Activated T-helper 1 cell treated with anti-CD3 and anti-CD28 coated beads, Interleukin-12 subunit alpha, Interleukin-12 subunit beta, Interleukin-2, Interleukin-4 antibody, amounts not matched to agents 30 ng/mL and 10 ng/mL and 1 ng/mL, durations not matched to agents 14 hours and 24 hours and 36 hours (primary cell): ENCODE data around the gene RBFOX1. TPM values are rescaled to one million over a fixed set of nuclear protein-coding genes. Genes with fewer than 3 reads are reported as not detected.

Experiments used
- DNase-seq: peaks from one replicate; pipeline ENCODE4 v3.0.0; 2021; ENCODE audit warnings: low spot score
- H3K27ac Mint-ChIP-seq: one replicate; pipeline ENCODE4 v1.8.0; 2021; ENCODE audit warnings: mild to moderate bottlenecking, mixed read lengths
- H3K27me3 Mint-ChIP-seq: one replicate; pipeline ENCODE4 v1.8.0; 2022; ENCODE audit warnings: mild to moderate bottlenecking, moderate library complexity, mixed read lengths; ENCODE audit not compliant: insufficient read depth
- H3K36me3 Mint-ChIP-seq: one replicate; pipeline ENCODE4 v1.8.0; 2021; ENCODE audit warnings: low read depth, mixed read lengths
- H3K4me1 Mint-ChIP-seq: one replicate; pipeline ENCODE4 v1.8.0; 2021; ENCODE audit warnings: low read depth, mixed read lengths
- H3K4me3 Mint-ChIP-seq: one replicate; pipeline ENCODE4 v1.8.0; 2021; ENCODE audit warnings: mild to moderate bottlenecking, moderate library complexity, mixed read lengths
- H3K9me3 Mint-ChIP-seq: one replicate; pipeline ENCODE4 v1.8.0; 2021; ENCODE audit warnings: mixed read lengths
- intact Hi-C: fragments of 100-400 bp; cut with micrococcal nuclease; formaldehyde crosslinking; loops from one replicate; pipeline ENCODE4 v1.15.1; 2024
- total RNA-seq: library from RNA; stranded (reverse); gene quantifications from 2 replicates; pipeline ENCODE4 v1.2.3, GENCODE V29; 2022

Gene RBFOX1
- total RNA-seq, 1 donor from 2014 or later, result not detected

DNA sequence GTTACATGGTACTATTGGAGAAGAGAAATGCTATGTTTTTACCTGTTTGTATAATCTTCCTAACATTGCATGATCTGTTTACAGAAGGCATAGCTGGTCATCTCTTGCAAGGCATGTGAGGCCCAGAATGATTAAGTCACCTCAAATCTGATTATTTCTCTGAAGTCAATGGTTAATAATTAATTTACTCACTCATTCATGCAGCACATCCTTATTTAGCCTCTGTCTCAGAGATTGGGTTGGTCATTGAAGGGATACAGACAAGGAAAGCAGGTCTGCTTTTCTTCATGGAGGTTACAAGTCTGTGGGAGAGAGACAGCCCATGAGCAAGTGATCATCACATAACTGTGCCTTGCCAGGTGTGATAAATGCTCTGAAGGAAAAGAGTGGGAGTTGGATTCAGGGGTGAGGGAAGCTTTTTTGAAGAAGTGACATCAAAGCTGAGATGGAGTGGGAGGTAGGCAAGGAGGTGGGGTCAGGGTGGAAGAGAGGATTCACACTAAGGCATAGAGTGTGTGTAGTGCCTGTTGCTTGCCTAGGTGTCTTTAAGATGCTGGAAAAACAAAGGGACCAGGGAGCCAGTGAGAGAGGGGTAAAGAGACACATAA is 16.3 kb upstream of the RBFOX1 start:
- intact Hi-C loops, result no loop called here
- Mint-ChIP-seq H3K9me3 (peaks cover 10% of the 10 kb centered on the region), H3K4me1 (no peaks in the 10 kb centered on the region), H3K4me3 (no peak overlapping the region), H3K27me3 (no peaks in the 10 kb centered on the region), H3K36me3 (no peaks in the 10 kb centered on the region), H3K27ac (no peak overlapping the region)
- no peak for DNase-seq

DNA sequence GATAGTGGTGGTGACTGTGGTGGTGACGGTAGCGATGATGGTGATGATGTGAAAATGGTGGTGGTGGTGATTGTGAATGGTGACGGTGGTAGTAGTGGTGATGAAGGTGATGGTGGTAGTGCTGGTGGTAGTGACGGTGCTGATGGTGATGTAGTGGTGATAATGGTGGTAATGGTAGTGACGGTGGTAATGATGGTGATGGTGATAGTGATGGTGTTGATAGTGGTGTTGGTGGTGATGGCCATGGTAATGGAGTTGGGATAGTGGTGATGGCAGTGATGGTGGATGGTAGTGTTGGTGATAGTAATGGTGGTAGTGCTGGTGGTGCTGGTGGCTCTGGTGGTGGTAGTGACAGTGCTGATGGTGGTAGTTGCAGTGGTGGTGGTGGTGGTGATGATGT is 14.7 kb upstream of the RBFOX1 start:
- intact Hi-C loops, result no loop called here

DNA sequence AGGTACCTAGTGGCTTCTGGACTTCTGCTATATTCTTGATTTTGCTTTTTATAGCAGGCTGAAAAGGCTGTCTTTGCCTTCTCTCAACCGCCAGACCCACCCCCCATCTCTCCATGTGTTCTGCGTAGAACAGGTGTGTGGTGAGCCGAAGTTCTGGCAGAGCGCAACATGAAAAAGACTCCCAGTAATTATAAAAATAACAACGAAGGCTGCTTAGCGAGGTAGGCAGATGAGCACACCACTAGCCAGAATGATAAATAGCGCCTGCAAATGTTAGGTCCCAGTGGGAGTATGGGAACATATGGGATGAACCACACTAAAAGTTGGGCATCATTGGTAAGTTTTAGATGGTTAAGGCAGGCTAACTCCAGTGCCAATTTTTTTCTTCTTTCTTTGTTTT is 14.0 kb upstream of the RBFOX1 start:
- no peaks in the 10 kb centered on the region for H3K27me3 Mint-ChIP-seq
- H3K36me3 Mint-ChIP-seq, result no peaks in the 10 kb centered on the region
- H3K27ac Mint-ChIP-seq, result no peak overlapping the region
- DNase-seq, result no peak
- H3K9me3 Mint-ChIP-seq, result peaks cover 20% of the 10 kb centered on the region
- H3K4me3 Mint-ChIP-seq, result no peak overlapping the region
- no peaks in the 10 kb centered on the region for H3K4me1 Mint-ChIP-seq
- intact Hi-C loops, result no loop called here

More for the DNA sequence above, 14.7 kb upstream of the RBFOX1 start:
- Mint-ChIP-seq H3K9me3 (peaks cover 16% of the 10 kb centered on the region), H3K27ac (no peak overlapping the region), H3K36me3 (no peaks in the 10 kb centered on the region), H3K4me1 (no peaks in the 10 kb centered on the region), H3K27me3 (no peaks in the 10 kb centered on the region), H3K4me3 (no peak overlapping the region)
- DNase-seq, result no peak

DNA sequence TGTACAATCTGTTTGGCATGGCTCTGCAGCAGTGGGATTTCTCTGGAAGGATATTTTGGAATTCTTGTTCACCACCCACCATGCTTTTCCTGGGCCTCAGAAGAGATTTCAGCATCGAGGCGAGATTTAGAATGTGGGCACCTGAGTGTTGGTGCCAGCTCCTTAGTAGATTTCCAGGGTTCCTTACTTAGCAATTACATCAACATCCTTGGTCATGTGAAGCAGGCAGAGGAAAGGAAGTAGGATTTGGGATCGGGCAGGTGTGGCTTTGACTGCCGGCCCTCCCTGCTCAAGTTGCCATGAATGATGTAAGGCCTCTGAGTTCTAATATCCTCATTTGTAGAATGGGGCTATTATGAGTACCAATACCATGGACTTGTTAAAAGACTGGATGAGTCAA is 13.1 kb upstream of the RBFOX1 start:
- Mint-ChIP-seq H3K4me3 (no peak overlapping the region), H3K9me3 (peaks cover 21% of the 10 kb centered on the region), H3K4me1 (no peaks in the 10 kb centered on the region), H3K36me3 (no peaks in the 10 kb centered on the region), H3K27ac (no peak overlapping the region), H3K27me3 (no peaks in the 10 kb centered on the region)
- DNase-seq, result no peak
- intact Hi-C loops, result no loop called here

DNA sequence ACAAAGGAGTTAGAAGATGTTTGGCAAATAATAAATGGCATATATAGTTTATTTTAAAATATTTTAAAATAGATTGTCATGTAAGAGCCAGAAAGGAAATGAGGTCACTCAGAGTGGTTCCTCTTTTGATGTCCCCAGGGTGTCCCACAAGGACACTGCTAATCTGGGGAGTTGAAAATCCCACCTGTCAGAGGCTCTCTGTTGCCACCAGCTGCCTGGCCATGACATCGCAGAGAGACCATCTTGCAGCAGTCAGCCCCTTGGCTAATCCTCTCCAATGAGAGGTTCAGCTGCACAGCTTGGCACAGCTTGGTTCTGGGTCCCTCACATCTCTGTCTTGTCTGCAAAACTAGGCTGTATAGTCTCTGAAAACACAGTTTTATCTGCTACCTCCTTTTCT is 11.0 kb upstream of the RBFOX1 start:
- DNase-seq, result no peak
- H3K4me3 Mint-ChIP-seq, result no peak overlapping the region
- intact Hi-C loops, result no loop called here
- H3K9me3 Mint-ChIP-seq, result peaks cover 30% of the 10 kb centered on the region
- H3K27ac Mint-ChIP-seq, result no peak overlapping the region
- no peaks in the 10 kb centered on the region for H3K27me3 Mint-ChIP-seq
- no peaks in the 10 kb centered on the region for H3K4me1 Mint-ChIP-seq
- H3K36me3 Mint-ChIP-seq, result no peaks in the 10 kb centered on the region

DNA sequence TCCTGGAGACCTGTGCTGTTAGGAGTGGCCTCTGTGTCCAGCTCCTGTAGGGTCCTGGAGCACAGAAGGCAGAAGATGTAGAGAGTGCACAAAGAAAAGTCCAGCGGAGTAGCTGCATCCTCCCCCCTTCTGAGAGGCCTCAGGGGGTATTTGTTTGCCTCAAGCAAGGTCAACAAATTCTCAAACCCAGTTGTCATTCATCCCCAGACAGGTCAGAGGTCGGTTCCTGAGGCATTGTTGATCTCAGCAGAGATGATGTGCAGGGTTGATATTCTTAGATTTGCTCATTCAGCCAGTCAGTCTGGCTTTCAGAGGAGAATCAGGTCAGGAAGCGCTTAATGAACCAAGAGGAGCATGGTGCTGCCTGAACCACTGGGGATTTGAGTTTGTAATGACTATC is 8.3 kb upstream of the RBFOX1 start:
- Mint-ChIP-seq H3K27ac (no peak overlapping the region), H3K4me1 (no peaks in the 10 kb centered on the region), H3K4me3 (no peak overlapping the region), H3K9me3 (peaks cover 37% of the 10 kb centered on the region), H3K36me3 (no peaks in the 10 kb centered on the region), H3K27me3 (no peaks in the 10 kb centered on the region)
- no peak for DNase-seq
- intact Hi-C loops, result no loop called here

DNA sequence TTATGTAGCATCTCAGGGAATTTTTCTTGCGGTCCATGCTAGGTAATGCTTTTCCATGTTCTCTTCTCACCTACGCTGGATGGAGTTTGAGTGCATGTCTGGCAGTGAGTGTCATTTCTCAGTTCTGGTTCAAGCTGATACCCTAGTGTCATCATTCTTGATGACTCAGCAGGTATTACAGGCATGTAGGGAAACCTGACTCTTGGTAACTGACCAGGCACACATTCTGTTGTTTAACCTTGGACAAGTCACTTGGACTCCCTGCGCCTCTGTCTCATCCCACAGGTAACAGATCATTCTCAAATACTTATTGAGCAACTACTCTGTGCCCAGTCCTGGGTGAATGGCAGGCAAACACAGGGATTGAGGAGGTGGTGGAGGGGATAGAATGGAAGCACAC is 6.8 kb upstream of the RBFOX1 start:
- Mint-ChIP-seq H3K4me1 (no peaks in the 10 kb centered on the region), H3K27ac (no peak overlapping the region), H3K4me3 (no peak overlapping the region), H3K9me3 (peaks cover 38% of the 10 kb centered on the region), H3K36me3 (no peaks in the 10 kb centered on the region), H3K27me3 (no peaks in the 10 kb centered on the region)
- no peak for DNase-seq
- intact Hi-C loops, result no loop called here

DNA sequence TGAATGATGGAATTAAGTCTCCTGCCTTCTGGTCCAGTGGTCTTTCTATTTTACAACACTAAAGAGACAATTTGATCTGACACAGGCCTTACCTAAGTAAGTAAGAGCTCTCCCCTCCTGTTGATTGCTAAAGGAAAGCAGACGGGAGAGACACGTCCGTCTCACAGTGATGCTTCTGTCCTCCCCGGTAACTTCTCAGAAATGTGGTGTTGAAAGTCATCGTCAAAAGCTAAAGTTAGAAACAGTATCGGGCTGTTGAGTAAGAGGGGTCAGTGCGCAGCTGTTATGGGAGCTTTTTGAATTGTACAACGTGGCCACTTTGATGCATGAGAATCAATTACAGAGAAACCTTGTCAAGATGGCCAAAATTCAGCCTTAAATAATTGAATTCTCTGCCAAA is 1.9 kb upstream of the RBFOX1 start:
- DNase-seq, result no peak
- Mint-ChIP-seq H3K27me3 (no peaks in the 10 kb centered on the region), H3K36me3 (no peaks in the 10 kb centered on the region), H3K27ac (no peak overlapping the region), H3K9me3 (peaks cover 40% of the 10 kb centered on the region), H3K4me3 (no peak overlapping the region), H3K4me1 (no peaks in the 10 kb centered on the region)
- intact Hi-C loops, result no loop called here

DNA sequence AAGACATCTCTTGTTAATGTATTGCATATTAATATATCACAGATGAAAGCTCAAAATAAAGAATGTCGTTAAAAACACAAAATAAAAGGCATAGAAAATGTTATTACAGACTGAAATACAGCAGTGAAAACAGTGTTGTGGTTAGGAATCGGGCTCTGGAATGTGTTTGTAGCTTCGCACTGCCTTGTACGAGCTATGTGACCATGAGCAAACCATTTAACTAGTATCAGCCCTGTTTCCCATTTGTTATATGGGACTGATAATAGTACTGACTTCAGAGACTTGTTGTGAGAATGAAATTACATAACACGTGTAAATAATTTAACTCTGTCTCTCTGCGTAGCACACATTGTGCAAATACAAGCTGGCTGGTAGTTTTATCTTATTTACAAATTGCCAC is 648 bp upstream of the RBFOX1 start:
- no peak overlapping the region for H3K27ac Mint-ChIP-seq
- peaks cover 35% of the 10 kb centered on the region for H3K9me3 Mint-ChIP-seq
- intact Hi-C loops, result no loop called here
- H3K4me3 Mint-ChIP-seq, result no peak overlapping the region
- no peaks in the 10 kb centered on the region for H3K36me3 Mint-ChIP-seq
- H3K27me3 Mint-ChIP-seq, result no peaks in the 10 kb centered on the region
- no peaks in the 10 kb centered on the region for H3K4me1 Mint-ChIP-seq
- DNase-seq, result no peak

DNA sequence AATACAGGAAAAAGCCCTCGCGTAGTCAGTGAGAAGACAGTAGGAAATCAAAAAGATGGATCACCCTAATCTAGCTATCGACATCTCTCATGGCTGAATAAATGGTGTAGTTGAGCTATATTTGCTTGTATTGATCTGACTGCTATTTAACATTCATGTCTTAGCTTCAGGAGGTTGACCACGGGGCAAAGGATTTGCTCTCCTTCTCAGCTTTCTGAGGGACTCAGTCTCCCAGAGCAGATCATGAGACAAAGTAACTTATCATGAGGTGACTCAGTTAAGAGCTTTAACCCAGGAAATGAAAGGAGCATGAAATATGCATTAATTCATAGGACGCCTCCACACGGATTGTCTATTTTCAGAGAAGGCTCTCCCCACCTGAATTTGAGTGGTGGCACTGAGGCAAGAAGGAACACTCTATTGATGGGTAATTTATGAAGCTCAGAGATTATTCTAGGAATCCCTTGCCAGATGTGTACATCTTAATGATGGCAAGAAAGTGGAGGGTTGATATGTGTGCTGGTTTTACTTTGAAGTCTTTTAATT is 608 bp downstream of the RBFOX1 start:
- Mint-ChIP-seq H3K27ac (no peak overlapping the region), H3K27me3 (no peaks in the 10 kb centered on the region), H3K9me3 (peaks cover 31% of the 10 kb centered on the region), H3K4me3 (no peak overlapping the region), H3K36me3 (no peaks in the 10 kb centered on the region), H3K4me1 (no peaks in the 10 kb centered on the region)
- intact Hi-C loops, result no loop called here
- DNase-seq, result no peak

DNA sequence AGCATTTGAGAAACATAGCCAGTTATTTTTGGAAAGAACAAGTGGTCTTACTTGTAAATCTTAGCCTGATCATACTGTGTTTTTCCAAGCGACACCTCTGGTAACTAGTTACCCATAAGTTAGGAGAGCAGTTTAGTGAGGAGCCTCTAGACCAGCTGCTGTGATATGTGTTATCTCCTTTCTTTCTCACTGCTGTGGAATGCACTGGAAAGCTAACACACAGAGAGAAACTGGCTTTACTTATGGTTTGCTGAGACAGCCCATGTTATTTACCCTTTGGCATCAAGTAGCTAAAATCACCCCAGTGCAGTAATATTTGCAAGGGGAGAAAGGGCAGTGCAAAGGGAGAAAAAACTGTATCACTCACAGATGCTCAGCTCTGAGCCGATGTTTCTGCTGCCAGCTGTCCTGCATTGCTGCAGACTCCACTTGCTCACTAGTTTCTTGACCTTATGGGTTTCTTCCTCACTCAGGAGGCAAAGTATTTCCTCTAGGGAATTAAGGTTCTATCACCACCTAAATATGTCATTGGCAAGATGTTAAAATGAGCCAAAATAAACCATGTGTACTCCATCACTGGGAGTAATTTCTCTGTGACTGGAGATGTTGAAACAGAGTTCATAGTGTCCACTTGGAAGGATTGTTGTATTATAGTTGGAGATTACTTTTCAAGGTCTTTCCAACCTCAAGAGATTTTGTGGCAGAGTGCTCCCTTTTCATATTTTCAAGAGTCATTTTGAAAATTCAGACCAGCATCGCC is 2.3 kb downstream of the RBFOX1 start:
- no peak overlapping the region for H3K4me3 Mint-ChIP-seq
- no peaks in the 10 kb centered on the region for H3K27me3 Mint-ChIP-seq
- no peaks in the 10 kb centered on the region for H3K4me1 Mint-ChIP-seq
- DNase-seq, result no peak
- intact Hi-C loops, result no loop called here
- peaks cover 28% of the 10 kb centered on the region for H3K9me3 Mint-ChIP-seq
- no peak overlapping the region for H3K27ac Mint-ChIP-seq
- H3K36me3 Mint-ChIP-seq, result no peaks in the 10 kb centered on the region

DNA sequence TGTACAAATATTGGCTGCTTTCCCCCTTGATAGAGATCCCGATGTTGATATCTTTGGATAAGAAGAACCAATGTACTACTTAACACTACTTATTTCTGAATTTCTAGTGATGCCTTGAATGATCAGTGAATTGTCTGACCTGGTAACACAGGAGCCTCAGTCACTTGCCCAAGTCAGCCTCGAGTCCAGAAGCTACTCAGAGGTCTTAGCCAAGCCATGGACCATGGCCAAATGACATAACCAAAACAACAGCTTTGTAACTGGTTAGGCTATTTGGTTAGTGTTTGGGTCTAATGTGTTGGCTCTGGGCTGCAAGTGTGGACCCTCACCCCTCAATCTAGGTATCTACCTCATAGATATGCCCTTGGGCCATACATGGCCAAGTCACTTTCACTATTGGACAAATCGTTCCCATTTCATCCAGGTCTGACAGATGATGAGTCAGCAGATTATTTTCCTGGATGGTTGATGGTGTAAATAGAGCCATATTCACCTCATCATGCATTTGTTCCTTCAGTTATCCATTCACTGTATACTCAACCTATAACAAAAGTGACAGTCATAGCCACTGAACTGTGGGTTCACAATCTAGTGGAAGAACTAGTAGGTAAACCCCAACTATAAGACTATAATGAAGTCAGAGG is 3.5 kb downstream of the RBFOX1 start:
- H3K9me3 Mint-ChIP-seq, result peaks cover 27% of the 10 kb centered on the region
- H3K27me3 Mint-ChIP-seq, result no peaks in the 10 kb centered on the region
- no peaks in the 10 kb centered on the region for H3K36me3 Mint-ChIP-seq
- intact Hi-C loops, result no loop called here
- H3K4me1 Mint-ChIP-seq, result no peaks in the 10 kb centered on the region
- DNase-seq, result no peak
- no peak overlapping the region for H3K27ac Mint-ChIP-seq
- H3K4me3 Mint-ChIP-seq, result no peak overlapping the region

DNA sequence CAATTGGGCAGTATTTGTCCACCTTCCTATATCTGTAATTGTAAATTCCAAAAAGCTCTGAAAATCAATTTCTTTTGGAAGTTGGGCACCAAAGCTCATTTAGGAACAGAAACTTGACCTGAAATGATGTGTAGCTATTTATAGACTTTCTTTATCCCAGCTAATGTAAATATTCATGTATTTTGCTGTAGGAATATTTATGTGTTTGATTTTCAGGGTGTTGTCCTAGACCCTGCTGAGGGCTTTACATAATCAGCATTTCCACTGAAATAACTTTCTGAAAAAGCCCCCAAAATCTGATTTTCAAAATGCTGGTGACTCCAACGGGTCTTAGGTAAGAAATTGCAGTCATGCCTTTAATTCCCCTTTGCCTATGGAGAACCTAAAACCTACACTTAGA is 4.1 kb downstream of the RBFOX1 start:
- H3K4me1 Mint-ChIP-seq, result no peaks in the 10 kb centered on the region
- intact Hi-C loops, result no loop called here
- H3K36me3 Mint-ChIP-seq, result no peaks in the 10 kb centered on the region
- H3K27ac Mint-ChIP-seq, result no peak overlapping the region
- no peak for DNase-seq
- H3K9me3 Mint-ChIP-seq, result peaks cover 27% of the 10 kb centered on the region
- no peaks in the 10 kb centered on the region for H3K27me3 Mint-ChIP-seq
- no peak overlapping the region for H3K4me3 Mint-ChIP-seq
